Measurements from ENCODE around the gene GALNT3. TPM values are rescaled to one million over a fixed set of nuclear protein-coding genes. Genes with fewer than 3 reads are reported as not detected.

GALNT3 gene
- total RNA-seq, 4 donors from 2014 or later = 0.20 to 1.7 (median 0.56) TPM; not detected in 1

GRCh38 chr2:165790466-165790865 lies 3.6 kb downstream of the GALNT3 start:
- no peaks in the 10 kb centered on the region for H3K36me3 ChIP-seq
- TF ChIP-seq POLR2A (IDR thresholded peaks at IDR 0.05) (no peak), CTCF (IDR thresholded peaks at IDR 0.05 in 4 of 5, conservative IDR thresholded peaks at IDR 0.05 in 1 of 5) (no peak)
- intact Hi-C loops (cut with DNase I; ENCODE audit: low total_unique reads) (no loop called here), in situ Hi-C loops (cut with MboI; ENCODE audit: low sequenced_read_pairs in 4 of 4) (no loop called here)
- H3K27me3 ChIP-seq = peaks cover 14 to 30% (median 24%) of the 10 kb centered on the region in 3 donors
- peaks cover 0 to 14% of the 10 kb centered on the region in 2 donors for H3K4me1 ChIP-seq
- no peak overlapping the region for H3K4me3 ChIP-seq
- no peak for DNase-seq
- no peaks in the 10 kb centered on the region for H3K9me3 ChIP-seq
- ATAC-seq = no peak
- H3K27ac ChIP-seq = no peak overlapping the region

- H3K27ac ChIP-seq = no peak overlapping the region
- no peaks in the 10 kb centered on the region for H3K4me1 ChIP-seq
- no peaks in the 10 kb centered on the region for H3K36me3 ChIP-seq
- DNase-seq = no peak
- peaks cover 0 to 5% (median 0%) of the 10 kb centered on the region in 3 donors for H3K27me3 ChIP-seq
- in situ Hi-C loops (cut with MboI; ENCODE audit: low sequenced_read_pairs in 4 of 4) (no loop called here), intact Hi-C loops (cut with DNase I; ENCODE audit: low total_unique reads) (no loop called here)
- no peaks in the 10 kb centered on the region for H3K9me3 ChIP-seq
- TF ChIP-seq POLR2A (IDR thresholded peaks at IDR 0.05) = no peak
- TF ChIP-seq CTCF (IDR thresholded peaks at IDR 0.05 in 4 of 5, conservative IDR thresholded peaks at IDR 0.05 in 1 of 5) = no peak
- ATAC-seq = no peak
- H3K4me3 ChIP-seq = no peak overlapping the region
Measured at GRCh38 chr2:165787334-165787733, 6.7 kb downstream of the GALNT3 start.

GRCh38 chr2:165779706-165780105 lies 14.3 kb downstream of the GALNT3 start:
- DNase-seq = no peak
- H3K9me3 ChIP-seq = no peaks in the 10 kb centered on the region
- in situ Hi-C loops (cut with MboI; ENCODE audit: low sequenced_read_pairs in 4 of 4) (no loop called here), intact Hi-C loops (cut with DNase I; ENCODE audit: low total_unique reads) (no loop called here)
- H3K36me3 ChIP-seq = no peaks in the 10 kb centered on the region
- no peak overlapping the region for H3K27ac ChIP-seq
- no peaks in the 10 kb centered on the region for H3K4me1 ChIP-seq
- TF ChIP-seq CTCF (IDR thresholded peaks at IDR 0.05 in 4 of 5, conservative IDR thresholded peaks at IDR 0.05 in 1 of 5) (no peak), POLR2A (IDR thresholded peaks at IDR 0.05) (no peak)
- H3K4me3 ChIP-seq = no peak overlapping the region
- no peak for ATAC-seq
- H3K27me3 ChIP-seq = no peaks in the 10 kb centered on the region

- no peak for ATAC-seq
- no peak for DNase-seq
- Histone ChIP-seq H3K27me3 (no peaks in the 10 kb centered on the region), H3K4me1 (no peaks in the 10 kb centered on the region), H3K9me3 (no peaks in the 10 kb centered on the region), H3K27ac (no peak overlapping the region), H3K36me3 (no peaks in the 10 kb centered on the region), H3K4me3 (no peak overlapping the region)
- TF ChIP-seq CTCF (IDR thresholded peaks at IDR 0.05 in 4 of 5, conservative IDR thresholded peaks at IDR 0.05 in 1 of 5) (no peak), POLR2A (IDR thresholded peaks at IDR 0.05) (no peak)
- intact Hi-C loops (cut with DNase I; ENCODE audit: low total_unique reads) = no loop called here
- in situ Hi-C loops (cut with MboI; ENCODE audit: low sequenced_read_pairs in 4 of 4) = no loop called here
Measured at GRCh38 chr2:165778653-165779451, 15.2 kb downstream of the GALNT3 start.
